NCI-H510A treated with DMSO at 0.1 percent for 48 hours (cell line): ENCODE data around the gene MAML3.

Source experiments
- DNase-seq: peaks from one replicate; lab custom pipeline; 2025; lab: John Stamatoyannopoulos, UW

The MAML3 gene

DNA sequence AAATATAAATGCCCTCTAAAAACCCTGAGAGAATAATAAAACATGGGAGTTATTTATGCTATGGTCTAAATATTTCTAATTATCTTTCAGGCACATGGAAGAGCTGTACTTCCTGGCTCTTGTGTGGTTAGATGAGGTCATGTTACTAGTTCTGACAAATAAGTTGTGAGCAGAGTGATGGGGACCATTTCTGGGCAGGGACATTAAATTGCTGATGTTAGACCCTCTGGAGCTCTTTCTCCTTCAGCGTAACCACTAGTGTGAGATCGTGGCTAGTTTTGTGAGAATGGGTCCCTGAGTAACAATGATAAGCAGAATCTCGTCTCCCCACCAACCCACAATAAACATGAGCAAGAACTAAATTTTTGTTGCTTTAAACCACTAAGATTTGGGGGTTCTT lies 108.0 kb downstream of the MAML3 start:
- DNase-seq: peak; percentile 34

DNA sequence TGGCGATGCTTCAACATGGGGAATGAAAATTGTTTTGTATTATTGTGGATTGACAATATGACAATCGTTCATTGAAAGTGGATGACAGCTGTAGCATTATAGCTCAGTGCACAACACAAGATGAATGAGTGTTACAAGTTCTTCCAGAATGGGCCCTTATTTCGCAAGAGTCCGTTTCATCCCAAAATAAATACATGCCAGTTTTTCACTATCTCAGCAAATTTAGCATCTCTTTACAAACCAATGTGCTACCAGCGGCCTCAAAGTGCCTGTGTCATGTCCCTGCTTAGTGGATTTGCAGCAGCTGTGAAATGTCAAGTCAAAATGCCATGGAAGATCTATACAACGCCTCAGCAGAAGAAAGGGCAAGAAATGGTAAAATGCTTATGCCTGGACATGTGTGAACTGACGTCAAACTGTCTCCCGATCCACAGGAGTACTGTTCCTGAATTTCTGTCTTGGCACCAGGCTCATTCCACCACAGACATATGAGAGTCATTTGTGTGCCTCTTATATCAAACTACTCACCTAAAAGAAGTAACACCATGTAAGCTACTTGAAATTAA lies 109.6 kb downstream of the MAML3 start:
- DNase-seq: no peak

- no peak for DNase-seq
Observed at GRCh38 chr4:140042634-140043033, 111.3 kb downstream of the MAML3 start.

DNA sequence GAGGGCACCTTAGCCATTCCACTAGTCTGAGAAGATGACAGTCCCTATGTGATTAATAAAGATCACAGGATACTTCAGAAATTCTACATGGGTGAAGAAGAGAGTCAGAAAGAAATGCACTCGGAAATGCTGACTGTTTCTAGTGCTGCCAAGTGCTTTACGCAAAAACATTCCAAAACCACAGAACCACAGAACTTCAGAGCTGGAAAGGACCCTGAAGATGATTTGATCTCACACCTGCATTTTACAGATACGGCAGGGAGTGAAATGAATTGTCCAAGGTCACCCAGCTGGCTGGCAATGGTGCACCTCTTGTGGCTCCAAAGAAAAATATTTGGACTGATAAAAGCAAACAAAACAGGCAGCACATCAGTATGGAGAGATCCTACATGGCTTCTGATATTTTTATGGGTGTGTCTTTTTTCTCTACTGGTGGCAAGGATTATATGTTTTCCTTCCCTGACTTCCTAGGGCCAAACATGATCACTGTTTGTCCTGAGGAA lies 115.9 kb downstream of the MAML3 start:
- no peak for DNase-seq

DNA sequence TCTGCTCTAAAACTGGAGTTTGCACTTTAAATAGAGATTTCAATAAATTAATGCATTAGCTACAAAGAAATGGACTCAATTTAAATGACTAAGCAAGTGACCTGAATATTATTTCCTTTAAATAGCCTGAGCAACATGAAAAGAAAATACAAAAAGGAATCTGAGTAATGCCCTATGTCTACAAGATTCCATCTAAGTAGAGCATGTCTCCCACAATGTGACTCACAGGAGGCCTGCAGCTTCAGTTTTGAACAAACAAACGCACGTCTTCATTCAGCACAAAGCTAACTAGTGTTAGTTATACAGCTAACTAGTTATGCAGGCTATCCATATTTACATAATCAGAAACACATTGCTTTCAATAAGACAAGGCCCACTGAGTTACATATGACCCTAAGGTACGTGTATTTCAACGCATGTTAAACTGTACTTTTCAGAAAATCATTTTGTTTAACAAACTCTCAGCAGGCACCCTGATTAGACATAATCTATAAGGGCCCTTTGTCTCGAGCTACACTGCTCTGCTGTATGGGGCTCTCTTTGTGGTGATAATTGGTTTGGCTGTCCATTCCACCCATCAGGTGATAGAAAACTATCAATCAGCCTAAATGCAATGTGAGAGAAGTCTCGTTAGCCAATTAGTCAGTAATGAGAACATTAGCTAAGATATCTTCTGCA lies 116.5 kb downstream of the MAML3 start:
- peak; percentile 6 for DNase-seq

DNA sequence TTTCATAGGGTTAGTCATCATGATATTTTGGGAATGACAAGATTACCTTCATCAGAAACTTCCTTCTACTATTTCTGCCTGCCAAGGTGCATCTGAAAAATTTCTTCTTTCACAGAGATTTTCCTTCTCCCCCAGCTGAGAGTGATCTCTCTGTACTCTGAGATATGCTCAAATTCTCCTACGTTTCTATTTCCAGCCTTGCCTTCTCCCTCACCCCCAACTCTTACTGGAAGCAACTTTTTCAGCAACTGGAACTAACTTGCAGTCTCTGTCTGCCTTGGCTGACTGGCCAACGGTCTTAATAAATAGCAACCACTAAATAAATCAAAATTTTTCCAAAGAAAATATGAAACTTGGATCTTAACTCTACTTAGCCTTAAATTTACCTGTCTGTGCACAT lies 122.3 kb downstream of the MAML3 start:
- no peak for DNase-seq

DNA sequence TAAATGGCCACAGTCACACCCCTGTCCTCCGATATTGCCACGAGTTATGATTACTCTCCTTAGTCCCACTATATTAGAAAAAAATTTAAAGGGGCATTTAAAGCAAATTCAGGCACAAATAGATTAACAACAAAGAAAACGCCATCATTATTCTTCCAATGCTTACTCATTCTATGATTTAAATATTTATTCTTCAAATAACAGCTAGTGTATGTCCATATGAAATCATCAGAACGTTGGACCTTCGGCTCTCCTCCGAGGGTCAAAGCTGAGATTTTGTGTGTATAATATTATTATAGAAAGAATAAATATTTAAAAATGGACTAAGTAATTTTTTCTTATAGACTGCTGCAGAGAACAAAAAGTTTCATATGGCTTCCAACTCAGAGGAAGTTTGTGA lies 122.9 kb downstream of the MAML3 start:
- no peak for DNase-seq

GRCh38 chr4:140028676-140029517 lies 125.1 kb downstream of the MAML3 start:
- DNase-seq: no peak

- DNase-seq: no peak
Observed at GRCh38 chr4:140028101-140028500, 125.9 kb downstream of the MAML3 start.

DNA sequence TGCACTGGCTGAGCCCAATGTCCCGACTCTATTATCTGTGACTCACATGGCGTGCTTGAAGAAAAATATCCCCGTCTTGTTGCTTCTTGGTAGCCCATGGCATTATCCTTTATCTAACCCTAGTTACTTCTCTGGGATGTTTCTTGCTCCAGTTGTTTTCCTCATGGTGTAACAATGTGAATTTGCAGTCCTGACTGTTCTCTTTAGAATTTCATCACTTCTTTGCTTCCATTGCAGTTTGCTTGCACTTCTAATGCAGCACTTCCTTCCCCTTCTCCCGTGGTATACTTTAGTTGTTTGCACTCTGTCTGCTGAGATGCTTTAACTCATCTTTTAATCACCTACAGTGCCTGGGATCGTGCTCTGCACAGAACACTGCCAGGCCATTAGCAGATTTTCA lies 126.9 kb downstream of the MAML3 start:
- DNase-seq: no peak

GRCh38 chr4:140025470-140025869 lies 128.5 kb downstream of the MAML3 start:
- DNase-seq: no peak

DNA sequence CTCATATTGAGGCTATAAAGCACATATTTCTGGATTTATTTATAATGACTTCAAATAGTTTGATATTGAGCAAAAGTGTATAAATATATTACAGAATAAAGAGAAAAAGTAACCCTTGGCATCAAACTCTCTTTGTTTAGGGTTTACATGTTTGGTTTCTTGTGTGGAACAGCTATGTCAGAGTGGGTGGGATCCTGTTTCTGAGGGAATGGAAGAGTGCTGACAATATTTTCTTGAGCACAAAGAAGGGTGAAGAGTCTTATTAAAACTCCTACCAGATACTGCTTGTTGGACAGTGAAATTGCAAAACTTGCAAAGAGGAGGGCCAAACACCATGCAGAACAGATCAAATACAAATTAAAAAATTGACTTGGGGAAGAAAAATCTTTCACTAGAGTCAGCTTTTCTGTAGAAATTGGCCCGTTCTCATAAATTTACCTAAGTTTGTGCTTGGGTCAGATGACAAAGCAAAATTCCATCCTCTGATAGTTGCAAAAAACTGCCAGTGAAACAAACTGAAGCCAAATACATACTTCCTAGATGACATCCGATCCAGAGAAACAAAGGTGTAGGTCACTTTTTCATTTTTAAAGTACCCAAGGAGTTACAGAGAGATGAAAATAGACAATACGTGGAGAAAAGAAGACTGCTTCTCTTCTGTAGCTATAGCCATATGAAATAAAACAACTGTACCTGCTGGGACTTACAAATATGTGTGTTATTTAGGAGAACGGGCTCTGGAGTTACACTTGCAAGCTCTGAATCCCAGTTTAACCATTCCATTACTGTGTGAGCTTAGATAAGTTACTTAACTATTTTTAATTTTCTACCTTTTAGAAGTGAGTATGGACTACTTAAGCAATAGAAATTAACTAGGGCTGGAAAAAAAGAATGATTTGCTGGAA lies 133.3 kb downstream of the MAML3 start:
- DNase-seq: no peak

GRCh38 chr4:140019619-140020347 lies 134.2 kb downstream of the MAML3 start:
- peak; percentile 38 for DNase-seq

- peak; percentile 32 for DNase-seq
Observed at GRCh38 chr4:140018931-140019618, 134.9 kb downstream of the MAML3 start.

DNA sequence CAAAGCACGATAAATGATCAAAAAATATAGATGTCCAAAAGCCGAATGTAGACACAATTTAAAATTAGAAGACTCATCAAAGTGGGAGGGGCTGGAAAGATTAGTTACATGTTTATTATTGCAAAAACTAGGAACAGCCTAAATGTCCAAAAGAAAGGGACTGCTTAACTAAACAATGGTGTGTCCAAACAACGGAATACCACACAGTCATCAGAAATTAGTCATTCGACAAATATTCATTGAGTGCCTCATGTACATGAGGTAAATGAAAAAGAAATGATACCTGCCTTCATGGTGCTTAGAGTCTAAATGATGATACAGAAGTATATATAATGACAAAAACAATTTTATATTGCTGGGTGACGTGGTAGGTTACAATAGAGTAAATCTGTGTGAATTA lies 139.7 kb downstream of the MAML3 start:
- DNase-seq: no peak

GRCh38 chr4:140012688-140013486 lies 141.1 kb downstream of the MAML3 start:
- DNase-seq: peak; percentile 76

DNA sequence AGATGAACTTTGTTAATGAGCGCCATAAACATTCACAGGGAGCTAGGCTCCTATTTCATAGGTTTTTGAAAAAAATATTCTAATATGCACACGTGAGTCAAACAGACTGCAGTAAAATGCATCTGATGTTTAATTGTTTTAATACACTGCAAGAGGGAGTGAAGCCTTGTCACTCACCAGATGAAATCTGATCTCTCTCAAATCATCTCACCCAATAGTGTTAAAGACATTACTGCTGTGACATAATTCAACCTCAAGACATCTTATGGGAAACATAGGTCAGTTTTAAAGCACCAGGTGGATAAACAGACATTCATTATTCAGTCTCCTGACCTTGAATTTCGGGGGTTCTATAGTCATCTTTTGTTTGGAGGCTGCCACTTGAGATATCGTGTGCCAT lies 148.3 kb downstream of the MAML3 start:
- DNase-seq: peak; percentile 70

DNA sequence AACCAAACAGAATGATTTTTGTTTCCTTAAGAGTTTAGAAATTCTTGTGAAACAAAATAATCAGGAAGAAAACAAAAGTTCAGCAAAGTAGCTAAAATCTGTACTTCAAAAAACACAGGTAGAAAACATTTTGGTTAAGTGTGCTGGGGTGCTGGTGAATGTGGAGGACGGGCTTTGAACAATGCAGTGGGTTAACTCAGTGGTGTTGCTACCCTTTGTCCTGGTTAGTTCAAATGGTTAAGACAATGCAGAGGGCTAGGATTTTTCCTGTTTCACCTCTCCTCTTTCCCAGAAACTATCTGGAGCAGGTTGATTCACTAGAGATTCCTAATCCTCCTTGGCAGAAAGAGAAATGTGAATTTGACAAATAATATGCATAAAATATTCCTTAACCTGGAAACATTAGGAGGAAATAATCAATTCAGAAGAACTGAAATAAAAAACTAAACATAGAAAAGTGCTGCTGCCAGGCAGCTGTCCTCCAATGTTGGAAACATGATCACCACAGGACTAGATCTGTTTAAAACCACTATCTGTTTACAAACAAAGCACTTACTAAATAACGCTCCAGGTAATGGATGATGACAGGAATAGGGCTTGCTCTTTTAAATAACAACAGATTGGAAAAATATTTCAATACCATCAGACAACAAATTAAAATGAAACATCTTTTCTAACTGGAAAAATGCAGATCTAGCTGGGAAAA lies 148.9 kb downstream of the MAML3 start:
- no peak for DNase-seq

DNA sequence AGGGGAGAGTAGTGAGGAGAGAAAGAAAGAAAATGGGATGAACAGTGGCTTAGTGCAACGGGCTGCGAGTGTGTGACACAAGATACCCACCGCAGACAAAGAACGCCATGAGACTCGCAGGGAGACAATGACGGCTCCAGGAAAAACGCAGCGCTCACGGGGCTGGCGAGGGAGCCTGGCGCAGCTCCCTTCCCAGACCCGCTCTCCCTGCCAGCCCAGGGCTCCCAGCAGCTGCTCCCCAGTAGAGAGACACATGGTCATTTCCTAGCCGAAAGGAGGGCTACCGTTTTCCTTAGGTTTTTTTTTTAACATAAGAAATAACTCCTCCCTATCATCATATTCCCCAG lies 149.5 kb downstream of the MAML3 start:
- DNase-seq: peak; percentile 31
